Endothelial cell (in vitro differentiated cells): Measurements from ENCODE around the gene KLHDC9. TPM values are rescaled to one million over a fixed set of nuclear protein-coding genes. Genes with fewer than 3 reads are reported as not detected.

Source experiments
- DNase-seq: peaks from one replicate; pipeline ENCODE4 v3.0.0; 2021; ENCODE audit warnings: low spot score
- H3K27ac Mint-ChIP-seq: one replicate; pipeline ENCODE4 v1.8.0; 2021; ENCODE audit warnings: mixed read lengths, inconsistent platforms; ENCODE audit not compliant: unreplicated experiment
- H3K27me3 Mint-ChIP-seq: one replicate; pipeline ENCODE4 v1.8.0; 2021; ENCODE audit warnings: mild to moderate bottlenecking, moderate library complexity, mixed read lengths, inconsistent platforms; ENCODE audit not compliant: unreplicated experiment
- H3K36me3 Mint-ChIP-seq: one replicate; pipeline ENCODE4 v1.8.0; 2021; ENCODE audit warnings: mild to moderate bottlenecking, low read depth, mixed read lengths, inconsistent platforms; ENCODE audit not compliant: unreplicated experiment
- H3K4me1 Mint-ChIP-seq: one replicate; pipeline ENCODE4 v1.8.0; 2021; ENCODE audit warnings: mild to moderate bottlenecking, mixed read lengths, inconsistent platforms; ENCODE audit not compliant: unreplicated experiment
- H3K4me3 Mint-ChIP-seq: one replicate; pipeline ENCODE4 v1.8.0; 2021; ENCODE audit warnings: mild to moderate bottlenecking, mixed read lengths, inconsistent platforms; ENCODE audit not compliant: unreplicated experiment
- H3K9me3 Mint-ChIP-seq: one replicate; pipeline ENCODE4 v1.8.0; 2021; ENCODE audit warnings: mixed read lengths, inconsistent platforms; ENCODE audit not compliant: unreplicated experiment
- CTCF ChIP-seq: fragments of 200-600 bp; sonication (generic); IDR thresholded peaks from one replicate; pipeline ENCODE4 v1.5.0; 2021; ENCODE audit warnings: antibody characterized with exemption; ENCODE audit not compliant: unreplicated experiment
- total RNA-seq: library from RNA; stranded (reverse); fragmentation: NEBNext Ultra II Directional; extraction: Animal tissue kit (Norgen Biotek cat#: 25700); gene quantifications from one replicate; pipeline ENCODE4 v1.2.1, GENCODE V29; 2021; ENCODE audit not compliant: unreplicated experiment

The KLHDC9 gene
- total RNA-seq, 1 donor from 2014 or later: 7.3 TPM

DNA sequence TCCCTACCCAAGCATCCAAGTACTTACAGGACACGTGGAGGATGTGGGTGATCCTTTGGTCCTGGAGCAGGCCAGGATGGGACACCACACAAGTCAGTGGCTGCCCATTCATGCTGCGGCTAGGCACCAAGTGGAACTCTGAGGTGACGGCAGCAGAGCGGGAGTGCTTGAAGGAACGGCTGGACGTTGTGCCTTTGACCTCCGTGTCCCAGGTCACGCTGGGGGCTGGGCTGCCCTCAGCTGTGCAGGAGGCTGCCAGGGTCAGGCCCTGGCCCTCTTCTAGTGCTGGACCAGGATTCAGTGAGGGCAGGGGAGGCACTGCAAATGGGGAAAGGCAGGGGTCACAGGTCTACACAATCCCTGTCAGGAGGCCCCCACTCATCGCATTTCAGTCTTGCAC, 20.7 kb upstream of the KLHDC9 start:
- Mint-ChIP-seq H3K27ac (no peak overlapping the region), H3K4me3 (no peak overlapping the region), H3K36me3 (peaks cover 3% of the 10 kb centered on the region), H3K4me1 (no peaks in the 10 kb centered on the region), H3K27me3 (peaks cover 16% of the 10 kb centered on the region), H3K9me3 (no peaks in the 10 kb centered on the region)
- no peak for TF ChIP-seq CTCF
- DNase-seq: no peak

- Mint-ChIP-seq H3K4me1 (peaks cover 3% of the 10 kb centered on the region), H3K27ac (no peak overlapping the region), H3K36me3 (no peaks in the 10 kb centered on the region), H3K4me3 (no peak overlapping the region), H3K9me3 (no peaks in the 10 kb centered on the region), H3K27me3 (peaks cover 17% of the 10 kb centered on the region)
- no peak for TF ChIP-seq CTCF
- no peak for DNase-seq
Observed at GRCh38 chr1:161079436-161080110, 18.6 kb upstream of the KLHDC9 start.

DNA sequence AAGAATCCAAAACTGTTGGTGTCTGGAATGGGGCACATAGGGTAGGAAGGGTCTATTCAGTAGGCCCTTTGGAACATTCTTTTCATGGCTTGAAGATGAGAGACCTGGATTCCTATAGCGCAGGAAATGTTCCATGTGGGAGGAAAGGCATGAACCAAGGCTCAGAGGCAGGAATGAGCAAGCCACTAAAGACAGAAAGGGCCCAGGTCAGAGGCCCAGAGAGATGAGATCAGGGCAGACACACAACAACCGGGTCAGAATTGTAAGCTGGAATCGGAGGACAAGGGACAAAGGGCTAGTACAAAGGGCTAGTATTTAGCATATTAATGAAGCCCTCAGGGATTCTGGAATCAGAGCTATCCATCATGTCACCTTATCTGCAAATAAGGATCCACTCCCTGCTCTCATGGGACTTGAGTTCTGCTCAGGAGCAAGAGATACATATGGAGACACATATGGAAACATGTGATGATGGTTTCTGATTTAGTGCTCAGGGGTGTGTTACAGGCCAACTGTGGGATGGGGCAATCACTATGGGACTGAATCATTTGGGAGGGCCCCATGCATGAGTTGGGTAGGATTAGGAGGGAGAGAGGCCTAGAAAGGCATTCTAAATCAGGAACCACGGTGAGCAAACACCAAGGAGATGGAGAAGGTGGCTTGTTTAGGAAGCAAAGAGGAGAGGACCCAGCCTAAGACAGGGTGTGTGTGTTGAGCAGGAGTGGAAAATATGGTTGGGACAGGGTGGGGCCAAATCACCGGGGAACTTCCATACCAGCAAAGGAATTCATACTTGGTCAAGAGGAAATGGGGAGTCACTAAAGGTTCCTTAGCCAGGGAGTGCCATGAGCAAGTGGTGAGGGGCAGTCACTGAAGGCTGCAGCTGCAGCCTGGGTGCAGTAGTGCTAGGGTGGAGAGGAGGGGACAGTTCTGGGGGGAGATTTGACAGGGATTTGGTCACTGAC, 17.4 kb upstream of the KLHDC9 start:
- H3K4me3 Mint-ChIP-seq: no peak overlapping the region

DNA sequence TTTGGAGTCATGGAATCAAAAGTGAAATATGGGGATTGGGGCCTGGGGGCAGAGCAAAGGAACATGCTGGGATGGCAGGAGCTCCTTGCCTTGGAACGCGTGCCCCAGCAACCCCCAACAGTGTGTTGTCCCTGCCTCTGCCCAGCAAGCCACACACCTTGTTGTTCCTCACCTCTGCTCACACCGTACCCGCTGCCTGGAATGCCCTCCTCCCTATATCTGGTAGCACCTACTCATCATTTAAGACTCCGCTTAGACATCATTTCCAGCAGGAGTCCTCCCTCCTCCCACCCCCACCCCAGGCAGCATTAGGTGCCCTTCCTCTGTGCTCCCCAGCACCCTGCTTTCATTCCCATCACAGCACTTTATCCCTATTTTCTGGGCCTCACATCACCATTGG, 16.6 kb upstream of the KLHDC9 start:
- H3K4me3 Mint-ChIP-seq: no peak overlapping the region

More for the DNA sequence above, 17.4 kb upstream of the KLHDC9 start:
- no peaks in the 10 kb centered on the region for H3K9me3 Mint-ChIP-seq
- TF ChIP-seq CTCF: no peak
- no peak overlapping the region for H3K27ac Mint-ChIP-seq
- DNase-seq: no peak
- peaks cover 3% of the 10 kb centered on the region for H3K4me1 Mint-ChIP-seq
- H3K36me3 Mint-ChIP-seq: no peaks in the 10 kb centered on the region
- H3K27me3 Mint-ChIP-seq: peaks cover 14% of the 10 kb centered on the region

More for the DNA sequence above, 16.6 kb upstream of the KLHDC9 start:
- H3K27me3 Mint-ChIP-seq: peaks cover 16% of the 10 kb centered on the region
- no peak overlapping the region for H3K27ac Mint-ChIP-seq
- no peak for DNase-seq
- peaks cover 7% of the 10 kb centered on the region for H3K4me1 Mint-ChIP-seq
- no peaks in the 10 kb centered on the region for H3K9me3 Mint-ChIP-seq
- TF ChIP-seq CTCF: no peak
- H3K36me3 Mint-ChIP-seq: no peaks in the 10 kb centered on the region
